Stimulated activated CD4-positive, alpha-beta T cell treated with anti-CD3 and anti-CD28 coated beads, Interleukin-1b, Interleukin-23, amount 100 ng/mL, for 4 hours (primary cell): ENCODE measurements around the gene GABRB3.
A peak's percentile ranks its signal among the peaks of the same experiment; 100 is the strongest.

Source experiments
- DNase-seq, 2 donors: peaks; one replicate each; pipeline ENCODE4 v3.0.0-alpha.2; 2020; ENCODE audit warnings: low read depth in 2 of 2

Gene GABRB3

GRCh38 chr15:26631894-26632293 lies 141.0 kb downstream of the GABRB3 start:
- DNase-seq = no peak

GRCh38 chr15:26630857-26631256 lies 142.0 kb downstream of the GABRB3 start:
- no peak for DNase-seq

GRCh38 chr15:26628879-26629529 lies 143.9 kb downstream of the GABRB3 start:
- peak in 1 of 2 donors; percentile 5 for DNase-seq

GRCh38 chr15:26628071-26628470 lies 144.8 kb downstream of the GABRB3 start:
- DNase-seq = no peak

- no peak for DNase-seq
These were observed 148.7 kb downstream of the GABRB3 start for GRCh38 chr15:26624128-26624527.

GRCh38 chr15:26623071-26623470 lies 149.8 kb downstream of the GABRB3 start:
- DNase-seq = no peak

GRCh38 chr15:26621816-26622215 lies 151.1 kb downstream of the GABRB3 start:
- DNase-seq = no peak

- DNase-seq = no peak
These were observed 152.1 kb downstream of the GABRB3 start for GRCh38 chr15:26620528-26621458.

GRCh38 chr15:26615927-26616302 lies 157.0 kb downstream of the GABRB3 start:
- no peak for DNase-seq

- no peak for DNase-seq
These were observed 157.5 kb downstream of the GABRB3 start for GRCh38 chr15:26615188-26615926.

GRCh38 chr15:26614734-26615133 lies 158.1 kb downstream of the GABRB3 start:
- no peak for DNase-seq

- DNase-seq = no peak
These were observed 174.2 kb downstream of the GABRB3 start for GRCh38 chr15:26598704-26599103.

GRCh38 chr15:26595611-26596010 lies 177.3 kb downstream of the GABRB3 start:
- no peak for DNase-seq

GRCh38 chr15:26590676-26591075 lies 182.2 kb downstream of the GABRB3 start:
- no peak for DNase-seq

- DNase-seq = no peak
These were observed 190.0 kb downstream of the GABRB3 start for GRCh38 chr15:26582840-26583239.

GRCh38 chr15:26580943-26581342 lies 191.9 kb downstream of the GABRB3 start:
- DNase-seq = no peak

GRCh38 chr15:26572602-26573350 lies 200.1 kb downstream of the GABRB3 start:
- DNase-seq = no peak

- no peak for DNase-seq
These were observed 201.5 kb downstream of the GABRB3 start for GRCh38 chr15:26571346-26571745.

GRCh38 chr15:26565542-26565941 lies 207.3 kb downstream of the GABRB3 start:
- no peak for DNase-seq

GRCh38 chr15:26564361-26564760 lies 208.5 kb downstream of the GABRB3 start:
- no peak for DNase-seq

- no peak for DNase-seq
These were observed 210.5 kb downstream of the GABRB3 start for GRCh38 chr15:26562336-26562735.

- no peak for DNase-seq
These were observed 211.0 kb downstream of the GABRB3 start for GRCh38 chr15:26561896-26562295.
